Measurements from ENCODE around the gene PCDH9.

DNA sequence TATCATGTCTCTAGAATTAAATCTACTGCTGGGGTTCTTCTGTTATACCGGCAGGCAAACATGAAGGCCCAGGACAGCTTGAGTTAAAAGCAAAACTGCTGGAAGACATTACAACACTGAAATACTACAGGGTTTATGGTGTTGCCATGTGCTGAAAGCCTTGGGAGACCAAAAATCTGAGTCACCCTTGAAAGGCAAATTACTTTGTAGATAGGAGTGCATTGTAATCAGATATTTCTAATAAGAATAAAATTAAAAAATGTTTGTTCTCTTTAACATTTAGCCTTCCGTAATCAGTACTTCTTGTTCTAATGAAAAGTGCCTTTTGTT lies 181.3 kb downstream of the PCDH9 start:
- TF ChIP-seq REST (IDR thresholded peaks at IDR 0.05; ENCODE audit: insufficient read depth in 1 of 2, low read depth in 2 of 2, low read length in 2 of 2) = no peak
- TF ChIP-seq TAF1 (IDR thresholded peaks at IDR 0.05; ENCODE audit: borderline replicate concordance, insufficient read depth, low read length) = no peak
- TF ChIP-seq POLR2AphosphoS5 (IDR thresholded peaks at IDR 0.05; ENCODE audit: low read depth, low read length) = no peak
- TF ChIP-seq SIN3A (IDR thresholded peaks at IDR 0.05; ENCODE audit: borderline replicate concordance, insufficient read depth, low read length) = no peak
